ENCODE results near the gene TMEM255B. TPM values are rescaled to one million over a fixed set of nuclear protein-coding genes. Genes with fewer than 3 reads are reported as not detected.
A peak's percentile ranks its signal among the peaks of the same experiment; 100 is the strongest.
"Not testable (repeated sequence)": the region's sequence is repeated elsewhere in the genome, so short reads cannot be mapped to it uniquely, and the experiment has no call there.

TMEM255B gene
- total RNA-seq, 1 experiment from 2014 or later = 2.8 TPM

- no peak overlapping the region for H2BK5ac ChIP-seq (ENCODE audit: insufficient read length, low read length)
- H3K36me3 Mint-ChIP-seq (ENCODE audit: insufficient read depth in 1 of 3, low read depth in 3 of 3) = peaks cover 0 to 10% (median 3%) of the 10 kb centered on the region in 3 experiments; a peak in 3 of 7 replicates
- H3K23ac ChIP-seq (ENCODE audit: insufficient read length, low read depth, low read length) = no peak overlapping the region
- no peaks in the 10 kb centered on the region for H3K79me2 ChIP-seq (ENCODE audit: insufficient read depth, low read length)
- no peaks in the 10 kb centered on the region for H3K27me3 ChIP-seq (ENCODE audit: insufficient read depth, low read length)
- H2AFZ ChIP-seq (ENCODE audit: low read length) = no peak overlapping the region
- no peaks in the 10 kb centered on the region for H3K79me1 ChIP-seq (ENCODE audit: insufficient read depth, low read depth, low read length, poor library complexity, severe bottlenecking)
- H3T11ph ChIP-seq (ENCODE audit: low read length) = no peak overlapping the region
- WGBS (ENCODE audit: extremely low coverage, insufficient read length, low lambda C conversion rate) = no CpG with 5 or more reads among the region's 19 CpGs
- H3K9me3 ChIP-seq (ENCODE audit: control insufficient read depth, low read depth, low read length) = no peaks in the 10 kb centered on the region
- no peak overlapping the region for H3K18ac ChIP-seq (ENCODE audit: insufficient read length, low read depth, low read length)
- H2BK12ac ChIP-seq (ENCODE audit: insufficient read length, low read depth, low read length) = no peak overlapping the region
- H3K27me3 Mint-ChIP-seq (ENCODE audit: low read depth) = peaks cover 11% of the 10 kb centered on the region
- no peak overlapping the region for H3K14ac ChIP-seq (ENCODE audit: insufficient read depth, low read length)
- peak overlapping the region in 1 of 3 experiments; percentile 36; a peak in 1 of 7 replicates for H3K27ac Mint-ChIP-seq
- no peak overlapping the region for H2BK120ac ChIP-seq (ENCODE audit: low read depth, low read length, poor library complexity, severe bottlenecking)
- peaks cover 10 to 11% of the 10 kb centered on the region in 2 experiments; a peak in 4 of 5 replicates for H3K9me3 Mint-ChIP-seq
- no peaks in the 10 kb centered on the region for H3K23me2 ChIP-seq (ENCODE audit: insufficient read length, low read depth, low read length, poor library complexity, severe bottlenecking)
- H3K4me1 Mint-ChIP-seq = no peaks in the 10 kb centered on the region
- H4K8ac ChIP-seq (replicated peaks; ENCODE audit: insufficient read length, low read depth, low read length) = no peak overlapping the region
- DNase-seq = no peak
- H2BK15ac ChIP-seq (ENCODE audit: low read depth, low read length) = no peak overlapping the region
- no peak overlapping the region for H2AK5ac ChIP-seq (ENCODE audit: insufficient read length, low read length)
- no peak overlapping the region for H3K56ac ChIP-seq (ENCODE audit: insufficient read length, low read depth, low read length)
- no peak overlapping the region for H3K9ac ChIP-seq (ENCODE audit: extremely low read depth, insufficient read length, low read length)
- no peak overlapping the region for H4K91ac ChIP-seq (ENCODE audit: insufficient read length, low read depth, low read length)
- H2BK20ac ChIP-seq (ENCODE audit: low read depth, low read length, poor library complexity, severe bottlenecking) = no peak overlapping the region
- TF ChIP-seq, protein P1, sequence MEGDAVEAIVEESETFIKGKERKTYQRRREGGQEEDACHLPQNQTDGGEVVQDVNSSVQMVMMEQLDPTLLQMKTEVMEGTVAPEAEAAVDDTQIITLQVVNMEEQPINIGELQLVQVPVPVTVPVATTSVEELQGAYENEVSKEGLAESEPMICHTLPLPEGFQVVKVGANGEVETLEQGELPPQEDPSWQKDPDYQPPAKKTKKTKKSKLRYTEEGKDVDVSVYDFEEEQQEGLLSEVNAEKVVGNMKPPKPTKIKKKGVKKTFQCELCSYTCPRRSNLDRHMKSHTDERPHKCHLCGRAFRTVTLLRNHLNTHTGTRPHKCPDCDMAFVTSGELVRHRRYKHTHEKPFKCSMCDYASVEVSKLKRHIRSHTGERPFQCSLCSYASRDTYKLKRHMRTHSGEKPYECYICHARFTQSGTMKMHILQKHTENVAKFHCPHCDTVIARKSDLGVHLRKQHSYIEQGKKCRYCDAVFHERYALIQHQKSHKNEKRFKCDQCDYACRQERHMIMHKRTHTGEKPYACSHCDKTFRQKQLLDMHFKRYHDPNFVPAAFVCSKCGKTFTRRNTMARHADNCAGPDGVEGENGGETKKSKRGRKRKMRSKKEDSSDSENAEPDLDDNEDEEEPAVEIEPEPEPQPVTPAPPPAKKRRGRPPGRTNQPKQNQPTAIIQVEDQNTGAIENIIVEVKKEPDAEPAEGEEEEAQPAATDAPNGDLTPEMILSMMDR (conservative IDR thresholded peaks at IDR 0.05) = no peak
- no peak overlapping the region for H3K4ac ChIP-seq (ENCODE audit: low read depth, low read length)
- H3K4me1 ChIP-seq (ENCODE audit: insufficient read depth, low read length) = no peaks in the 10 kb centered on the region
- no peaks in the 10 kb centered on the region for H4K20me1 ChIP-seq (ENCODE audit: control insufficient read depth, insufficient read depth, insufficient read length)
- H3K4me2 ChIP-seq (ENCODE audit: insufficient read depth, insufficient read length, low read length) = no peak overlapping the region
- no peak overlapping the region for H3K27ac ChIP-seq (ENCODE audit: insufficient read length, low read depth, low read length)
- no peak overlapping the region for H4K5ac ChIP-seq (ENCODE audit: insufficient read length, low read depth, low read length)
- H3K4me3 Mint-ChIP-seq = no peak overlapping the region
These were observed 7.5 kb upstream of the TMEM255B start for GRCh38 chr13:113751491-113751890.

GRCh38 chr13:113752211-113752986, 6.6 kb upstream of the TMEM255B start:
- H3K56ac ChIP-seq (ENCODE audit: insufficient read length, low read depth, low read length); H2AK5ac ChIP-seq (ENCODE audit: insufficient read length, low read length); H3K27me3 ChIP-seq (ENCODE audit: insufficient read depth, low read length); H3K4me1 ChIP-seq (ENCODE audit: insufficient read depth, low read length); H3K27ac ChIP-seq (ENCODE audit: insufficient read length, low read depth, low read length); H3K79me1 ChIP-seq (ENCODE audit: insufficient read depth, low read depth, low read length, poor library complexity, severe bottlenecking); H3K9ac ChIP-seq (ENCODE audit: extremely low read depth, insufficient read length, low read length); H3K23me2 ChIP-seq (ENCODE audit: insufficient read length, low read depth, low read length, poor library complexity, severe bottlenecking); H4K91ac ChIP-seq (ENCODE audit: insufficient read length, low read depth, low read length); H2BK12ac ChIP-seq (ENCODE audit: insufficient read length, low read depth, low read length); H2BK20ac ChIP-seq (ENCODE audit: low read depth, low read length, poor library complexity, severe bottlenecking); H3T11ph ChIP-seq (ENCODE audit: low read length); H2AFZ ChIP-seq (ENCODE audit: low read length); H3K14ac ChIP-seq (ENCODE audit: insufficient read depth, low read length); H4K20me1 ChIP-seq (ENCODE audit: control insufficient read depth, insufficient read depth, insufficient read length); H3K4me1 Mint-ChIP-seq; H2BK15ac ChIP-seq (ENCODE audit: low read depth, low read length); H3K36me3 Mint-ChIP-seq (ENCODE audit: insufficient read depth in 1 of 3, low read depth in 3 of 3); H4K5ac ChIP-seq (ENCODE audit: insufficient read length, low read depth, low read length); H4K8ac ChIP-seq (replicated peaks; ENCODE audit: insufficient read length, low read depth, low read length); H3K79me2 ChIP-seq (ENCODE audit: insufficient read depth, low read length); H3K23ac ChIP-seq (ENCODE audit: insufficient read length, low read depth, low read length); H3K4ac ChIP-seq (ENCODE audit: low read depth, low read length); DNase-seq; H2BK5ac ChIP-seq (ENCODE audit: insufficient read length, low read length); H2BK120ac ChIP-seq (ENCODE audit: low read depth, low read length, poor library complexity, severe bottlenecking); H3K4me2 ChIP-seq (ENCODE audit: insufficient read depth, insufficient read length, low read length); H3K18ac ChIP-seq (ENCODE audit: insufficient read length, low read depth, low read length); H3K9me3 ChIP-seq (ENCODE audit: control insufficient read depth, low read depth, low read length); H3K4me3 Mint-ChIP-seq; H3K27ac Mint-ChIP-seq: not testable (repeated sequence)
- peaks cover 15% of the 10 kb centered on the region for H3K27me3 Mint-ChIP-seq (ENCODE audit: low read depth)
- WGBS (ENCODE audit: extremely low coverage, insufficient read length, low lambda C conversion rate) = no CpG with 5 or more reads among the region's 78 CpGs
- H3K9me3 Mint-ChIP-seq = peaks cover 10 to 15% of the 10 kb centered on the region in 2 experiments; a peak in 4 of 5 replicates

Data from H9 (cell line).